Epithelial cell of esophagus (primary cell): ENCODE results near the gene TBC1D9.

Experiments
- DNase-seq: peaks from one replicate; pipeline ENCODE4 v3.0.0; 2010; ENCODE audit warnings: low read depth
- H3K4me3 ChIP-seq: 2 replicates; pipeline ENCODE4 v1.5.1; 2011; ENCODE audit warnings: mild to moderate bottlenecking, low read length, control low read depth
- CTCF ChIP-seq: IDR thresholded peaks from 2 replicates; pipeline ENCODE4 v1.5.1; 2011; ENCODE audit warnings: low read depth, mild to moderate bottlenecking, low read length, control low read depth, inconsistent platforms; ENCODE audit not compliant: insufficient read depth; ENCODE audit errors: missing control alignments

Gene TBC1D9

GRCh38 chr4:140600408-140600807 is 155.8 kb downstream of the TBC1D9 start:
- H3K4me3 ChIP-seq = no peak overlapping the region
- DNase-seq = no peak
- TF ChIP-seq CTCF = no peak

GRCh38 chr4:140595065-140595464 is 161.1 kb downstream of the TBC1D9 start:
- no peak overlapping the region for H3K4me3 ChIP-seq
- peak; percentile 91 for TF ChIP-seq CTCF
- DNase-seq = peak; percentile 80

DNA sequence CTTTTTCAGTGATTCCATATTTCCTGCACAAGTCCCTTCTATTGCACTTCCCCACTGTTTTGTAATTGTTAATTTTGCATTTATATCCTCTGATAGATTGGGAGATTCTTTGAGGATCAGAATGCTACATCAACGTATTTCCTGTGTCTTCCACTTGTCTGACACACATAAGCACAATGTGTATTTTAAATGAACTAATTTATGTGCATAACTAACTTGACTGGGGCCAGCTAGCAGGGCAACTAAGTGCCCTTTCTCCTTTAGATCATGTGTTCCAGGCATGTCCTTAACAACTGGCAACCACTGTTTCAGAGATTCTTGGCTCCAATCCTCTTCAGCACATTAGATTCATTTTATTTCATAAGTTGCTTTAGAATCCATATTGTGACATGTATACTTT is 171.7 kb downstream of the TBC1D9 start:
- no peak for DNase-seq
- H3K4me3 ChIP-seq = no peak overlapping the region
- TF ChIP-seq CTCF = no peak

DNA sequence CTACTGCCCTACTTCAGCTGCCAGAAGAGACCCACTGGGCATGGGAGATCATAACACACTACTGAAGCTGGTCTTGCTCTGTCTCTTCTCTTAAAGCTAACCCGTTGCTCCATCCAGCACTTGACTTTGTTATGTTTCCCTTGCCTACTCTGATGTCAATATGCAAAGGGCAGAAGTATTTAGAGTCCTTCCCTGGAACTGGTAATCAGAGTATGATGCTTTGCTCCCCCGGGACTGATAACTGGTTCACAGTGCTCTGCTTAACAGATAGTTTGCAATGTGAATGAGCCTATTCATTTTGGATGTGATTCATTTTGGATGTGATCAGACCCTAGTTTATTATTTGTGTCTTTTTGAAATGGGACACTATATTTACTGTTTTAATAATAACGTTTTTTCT is 175.1 kb downstream of the TBC1D9 start:
- DNase-seq = no peak
- TF ChIP-seq CTCF = no peak
- no peak overlapping the region for H3K4me3 ChIP-seq

GRCh38 chr4:140579278-140579677 is 176.9 kb downstream of the TBC1D9 start:
- TF ChIP-seq CTCF = no peak
- DNase-seq = no peak
- H3K4me3 ChIP-seq = no peak overlapping the region

GRCh38 chr4:140575489-140575888 is 180.7 kb downstream of the TBC1D9 start:
- no peak for DNase-seq
- H3K4me3 ChIP-seq = no peak overlapping the region
- TF ChIP-seq CTCF = no peak

- DNase-seq = no peak
- H3K4me3 ChIP-seq = no peak overlapping the region
- no peak for TF ChIP-seq CTCF
Observed at GRCh38 chr4:140571620-140572019, 184.6 kb downstream of the TBC1D9 start.
